Parathyroid adenoma (tissue), 2 donors: ENCODE measurements around the gene SPRY4.

ENCODE experiments used
- H2AFZ ChIP-seq: fragments of 300-600 bp; sonication (generic); one replicate; pipeline ENCODE4 v1.7.0; 2017; ENCODE audit warnings: antibody characterized with exemption, mild to moderate bottlenecking
- H3K27ac ChIP-seq: fragments of 300-600 bp; sonication (generic); one replicate; pipeline ENCODE4 v1.7.0; 2017
- H3K27me3 ChIP-seq: fragments of 300-600 bp; sonication (generic); one replicate; pipeline ENCODE4 v1.7.0; 2017; ENCODE audit warnings: low read length; ENCODE audit not compliant: control insufficient read depth, insufficient read depth
- H3K36me3 ChIP-seq: fragments of 300-600 bp; sonication (generic); one replicate; pipeline ENCODE4 v1.7.0; 2017; ENCODE audit warnings: low read length; ENCODE audit not compliant: control insufficient read depth, insufficient read depth
- H3K4me1 ChIP-seq: fragments of 300-600 bp; sonication (generic); one replicate; pipeline ENCODE4 v1.7.0; 2017; ENCODE audit warnings: control low read depth
- H3K4me2 ChIP-seq: fragments of 300-600 bp; sonication (generic); one replicate; pipeline ENCODE4 v1.7.0; 2017; ENCODE audit warnings: low read length
- H3K4me3 ChIP-seq: fragments of 300-600 bp; sonication (generic); one replicate; pipeline ENCODE4 v1.7.0; 2017; ENCODE audit warnings: low read depth, low read length
- H3K79me2 ChIP-seq: fragments of 300-600 bp; sonication (generic); one replicate; pipeline ENCODE4 v1.7.0; 2017; ENCODE audit warnings: control low read depth
- H3K9ac ChIP-seq: fragments of 300-600 bp; sonication (generic); one replicate; pipeline ENCODE4 v1.7.0; 2017; ENCODE audit warnings: mild to moderate bottlenecking
- H3K9me3 ChIP-seq: fragments of 300-600 bp; sonication (generic); one replicate; pipeline ENCODE4 v1.7.0; 2017; ENCODE audit warnings: low read length; ENCODE audit not compliant: control insufficient read depth
- CTCF ChIP-seq: fragments of 300-600 bp; sonication (generic); IDR thresholded peaks from one replicate; pipeline ENCODE4 v1.7.0; 2017; ENCODE audit warnings: antibody characterized with exemption, mild to moderate bottlenecking
- donor health status: primary hyperparathyroidism.

Gene SPRY4

DNA sequence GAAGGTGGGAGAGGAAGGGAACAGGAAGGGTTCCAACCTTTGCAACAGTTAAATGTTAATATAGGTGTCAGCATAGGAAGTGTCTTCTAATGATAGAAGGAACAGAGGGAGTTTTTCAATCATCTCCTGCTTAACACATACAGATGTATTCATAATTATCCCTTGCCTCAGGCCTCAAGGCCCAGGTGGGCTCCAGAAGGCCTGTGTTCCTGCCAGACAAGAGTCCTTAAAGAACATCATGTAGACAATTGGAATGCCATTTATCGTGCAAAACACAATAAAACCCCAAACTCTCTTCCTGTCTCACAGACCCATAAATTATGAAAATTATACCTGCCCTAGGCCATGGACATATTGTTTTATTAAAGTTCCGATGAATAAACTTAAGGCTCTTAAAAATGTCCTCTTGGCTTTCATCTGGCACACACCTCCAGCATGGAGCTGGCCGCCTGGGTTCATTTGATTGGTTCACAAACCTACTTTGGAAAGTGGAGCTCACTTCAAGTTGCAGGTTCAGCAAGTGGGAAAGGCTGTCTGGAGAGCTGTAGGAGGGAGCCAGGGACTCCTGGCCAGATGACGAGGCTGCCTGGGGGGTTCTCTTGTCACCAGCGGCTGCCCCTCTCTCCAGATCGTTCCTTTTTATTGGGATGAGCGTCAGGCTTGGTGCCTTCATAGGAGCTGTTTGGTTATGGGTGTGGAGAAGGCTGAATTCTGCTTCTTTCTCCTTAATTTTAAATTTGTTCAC is 17.5 kb downstream of the SPRY4 start:
- Histone ChIP-seq H3K4me1 (peaks cover 4% of the 10 kb centered on the region), H3K4me2 (no peak overlapping the region), H3K9ac (no peak overlapping the region), H3K4me3 (no peak overlapping the region), H3K79me2 (peaks cover 6% of the 10 kb centered on the region), H3K36me3 (no peaks in the 10 kb centered on the region), H2AFZ (no peak overlapping the region), H3K9me3 (no peaks in the 10 kb centered on the region), H3K27me3 (no peaks in the 10 kb centered on the region), H3K27ac (no peak overlapping the region)
- TF ChIP-seq CTCF, result no peak

DNA sequence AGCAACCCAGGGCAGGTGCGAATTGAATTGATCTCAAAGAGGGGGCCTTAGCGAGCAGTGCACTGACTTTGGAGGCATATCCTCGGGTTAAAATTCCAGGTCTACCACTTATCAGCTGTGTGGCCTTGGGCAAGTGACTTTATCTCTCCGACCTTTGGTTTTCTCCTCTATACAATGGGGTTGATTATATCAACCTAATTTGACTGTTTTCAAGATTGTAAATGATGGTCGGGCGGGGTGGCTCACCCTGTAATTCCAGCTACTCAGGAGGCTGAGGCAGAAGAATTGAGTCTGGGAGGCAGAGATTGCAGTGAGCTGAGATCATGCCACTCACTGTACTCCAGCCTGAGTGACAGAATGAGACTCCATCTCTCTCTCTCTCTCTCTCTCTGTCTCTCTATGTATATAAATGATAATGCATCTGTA is 18.7 kb downstream of the SPRY4 start:
- Histone ChIP-seq H3K4me3 (no peak overlapping the region), H3K79me2 (peaks cover 6% of the 10 kb centered on the region), H2AFZ (no peak overlapping the region), H3K36me3 (no peaks in the 10 kb centered on the region), H3K9ac (no peak overlapping the region), H3K27ac (no peak overlapping the region), H3K9me3 (no peaks in the 10 kb centered on the region), H3K27me3 (no peaks in the 10 kb centered on the region), H3K4me1 (peaks cover 4% of the 10 kb centered on the region), H3K4me2 (no peak overlapping the region)
- no peak for TF ChIP-seq CTCF

DNA sequence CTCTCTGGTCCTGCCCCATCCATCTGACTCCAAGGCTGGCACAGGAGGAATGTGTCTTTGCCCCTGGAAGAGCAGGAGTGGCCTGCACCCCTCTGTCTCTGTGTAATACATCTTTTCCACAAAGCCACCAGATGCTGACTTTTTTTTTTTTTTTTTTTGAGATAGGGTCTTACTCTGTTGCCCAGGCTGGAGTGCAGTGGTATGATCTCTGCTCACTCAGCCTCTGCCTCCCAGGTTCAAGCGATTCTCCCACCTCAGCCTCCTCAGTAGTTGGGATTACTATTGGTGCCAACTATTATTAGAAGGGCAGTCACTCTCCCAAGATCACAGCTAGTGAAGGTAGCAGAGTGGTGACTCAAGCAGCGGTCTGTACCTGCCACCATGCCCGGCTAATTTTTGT is 19.6 kb downstream of the SPRY4 start:
- Histone ChIP-seq H3K27ac (no peak overlapping the region), H3K9ac (no peak overlapping the region), H3K4me2 (no peak overlapping the region), H2AFZ (no peak overlapping the region), H3K27me3 (no peaks in the 10 kb centered on the region), H3K36me3 (no peaks in the 10 kb centered on the region), H3K9me3 (no peaks in the 10 kb centered on the region), H3K79me2 (peaks cover 2% of the 10 kb centered on the region), H3K4me1 (peaks cover 4% of the 10 kb centered on the region), H3K4me3 (no peak overlapping the region)
- no peak for TF ChIP-seq CTCF

DNA sequence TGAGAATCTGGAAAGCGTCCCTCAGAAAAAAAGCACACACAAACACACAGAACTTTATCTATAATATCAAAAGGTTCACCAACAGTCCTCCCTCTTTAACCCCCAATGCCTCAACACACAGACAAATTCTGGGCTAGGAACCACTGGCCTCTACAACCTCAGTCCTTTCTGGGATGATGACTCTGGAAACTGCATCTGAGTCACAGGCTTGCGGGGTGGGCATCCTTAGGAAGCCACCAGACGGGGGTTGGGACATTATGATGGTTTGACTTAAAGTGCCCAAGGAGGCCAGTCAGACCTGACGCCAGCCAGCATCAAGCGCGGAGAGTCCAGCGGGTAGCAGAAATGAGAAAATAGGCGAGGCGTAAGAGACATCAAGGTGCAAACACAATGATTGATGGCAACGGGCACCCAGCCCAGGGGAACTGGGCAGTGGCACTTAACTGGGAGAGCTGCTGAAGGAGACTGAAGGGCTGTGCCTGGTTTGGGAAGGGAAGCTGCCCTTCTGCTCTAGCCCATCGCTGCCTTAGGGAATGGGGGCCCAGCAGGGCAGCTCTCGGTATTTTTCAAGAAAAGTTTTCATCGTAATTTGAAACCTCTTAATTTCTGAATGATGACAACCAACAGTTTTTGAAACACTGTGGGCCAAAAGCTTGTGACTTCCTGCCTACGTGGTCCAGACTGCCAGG is 20.7 kb downstream of the SPRY4 start:
- Histone ChIP-seq H3K27me3 (no peaks in the 10 kb centered on the region), H3K27ac (no peak overlapping the region), H3K36me3 (no peaks in the 10 kb centered on the region), H3K79me2 (peaks cover 2% of the 10 kb centered on the region), H2AFZ (no peak overlapping the region), H3K9ac (no peak overlapping the region), H3K4me2 (no peak overlapping the region), H3K4me1 (peaks cover 4% of the 10 kb centered on the region), H3K4me3 (no peak overlapping the region), H3K9me3 (no peaks in the 10 kb centered on the region)
- TF ChIP-seq CTCF, result no peak
